ENCODE measurements around the gene ANKS1B. TPM values are rescaled to one million over a fixed set of nuclear protein-coding genes. Genes with fewer than 3 reads are reported as not detected.

The ANKS1B gene
- total and polyA plus RNA-seq, 10 of the 15 experiments (the other 5 are each of a cell fraction or from before 2014, with no cell fraction given), result 0.16 to 1.3 (median 0.82) TPM; not detected in 7

GRCh38 chr12:99852666-99853065, 132.1 kb downstream of the ANKS1B start:
- Histone ChIP-seq H3K9ac (ENCODE audit: control insufficient read depth, insufficient read depth, low read length) (no peak overlapping the region), H3K36me3 (ENCODE audit: control insufficient read depth in 2 of 2, insufficient read depth in 2 of 2, low read length in 1 of 2) (no peaks in the 10 kb centered on the region), H3K4me3 (no peak overlapping the region), H3K4me2 (ENCODE audit: control insufficient read depth, insufficient read depth) (no peak overlapping the region), H3K27ac (ENCODE audit: control insufficient read depth, insufficient read depth) (no peak overlapping the region), H3K27me3 (replicated peaks in 1 of 2; ENCODE audit: control insufficient read depth in 2 of 2, insufficient read depth in 2 of 2, low read length in 1 of 2) (no peaks in the 10 kb centered on the region), H3K9me3 (replicated peaks; ENCODE audit: control insufficient read depth, insufficient read depth, low read length) (no peaks in the 10 kb centered on the region), H3K4me1 (ENCODE audit: control insufficient read depth, insufficient read depth, low read length) (no peaks in the 10 kb centered on the region), H4K20me1 (ENCODE audit: control insufficient read depth, insufficient read depth) (no peaks in the 10 kb centered on the region), H2AFZ (ENCODE audit: control insufficient read depth, low read depth, low read length) (no peak overlapping the region), H3K79me2 (ENCODE audit: control insufficient read depth, insufficient read depth, low read length) (no peaks in the 10 kb centered on the region)
- ATAC-seq (no peak), DNase-seq (ENCODE audit: low read depth, low spot score) (no peak), FAIRE-seq (no peak)
- in situ Hi-C loops (cut with MboI) (no loop called here), intact Hi-C loops (cut with micrococcal nuclease; ENCODE audit: unreplicated experiment) (no loop called here)
- BruUV-seq (replicated peaks), result no TSS peak
- ChIA-PET CTCF (interaction anchor here (1.2 kb wide), 1 partner anchor 700 kb away, joined by 3 read pairs; no protein-coding TSS in a partner anchor), RAD21 (ENCODE audit: unreplicated experiment) (no interaction called here), POLR2A (no interaction called here), SMC1A (ENCODE audit: uncharacterized antibody, unreplicated experiment) (interaction anchor here (1.5 kb wide), 1 partner anchor 10 kb away, joined by 4 read pairs; no protein-coding TSS in a partner anchor)
- no peak for TF ChIP-seq SIX5 (IDR thresholded peaks at IDR 0.05; ENCODE audit: low read depth, low read length, severe bottlenecking)
- TF ChIP-seq PAX8 (IDR thresholded peaks at IDR 0.05), result no peak
- TF ChIP-seq CHD4 (IDR thresholded peaks at IDR 0.05), result no peak
- TF ChIP-seq, protein P1, sequence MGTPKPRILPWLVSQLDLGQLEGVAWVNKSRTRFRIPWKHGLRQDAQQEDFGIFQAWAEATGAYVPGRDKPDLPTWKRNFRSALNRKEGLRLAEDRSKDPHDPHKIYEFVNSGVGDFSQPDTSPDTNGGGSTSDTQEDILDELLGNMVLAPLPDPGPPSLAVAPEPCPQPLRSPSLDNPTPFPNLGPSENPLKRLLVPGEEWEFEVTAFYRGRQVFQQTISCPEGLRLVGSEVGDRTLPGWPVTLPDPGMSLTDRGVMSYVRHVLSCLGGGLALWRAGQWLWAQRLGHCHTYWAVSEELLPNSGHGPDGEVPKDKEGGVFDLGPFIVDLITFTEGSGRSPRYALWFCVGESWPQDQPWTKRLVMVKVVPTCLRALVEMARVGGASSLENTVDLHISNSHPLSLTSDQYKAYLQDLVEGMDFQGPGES (IDR thresholded peaks at IDR 0.05), result no peak
- no peak for TF ChIP-seq CBX5 (IDR thresholded peaks at IDR 0.05; ENCODE audit: low read depth)
- no peak for TF ChIP-seq EZH2 (IDR thresholded peaks at IDR 0.05; ENCODE audit: borderline replicate concordance, control insufficient read depth, low read depth, low read length)
- TF ChIP-seq, protein P2, sequence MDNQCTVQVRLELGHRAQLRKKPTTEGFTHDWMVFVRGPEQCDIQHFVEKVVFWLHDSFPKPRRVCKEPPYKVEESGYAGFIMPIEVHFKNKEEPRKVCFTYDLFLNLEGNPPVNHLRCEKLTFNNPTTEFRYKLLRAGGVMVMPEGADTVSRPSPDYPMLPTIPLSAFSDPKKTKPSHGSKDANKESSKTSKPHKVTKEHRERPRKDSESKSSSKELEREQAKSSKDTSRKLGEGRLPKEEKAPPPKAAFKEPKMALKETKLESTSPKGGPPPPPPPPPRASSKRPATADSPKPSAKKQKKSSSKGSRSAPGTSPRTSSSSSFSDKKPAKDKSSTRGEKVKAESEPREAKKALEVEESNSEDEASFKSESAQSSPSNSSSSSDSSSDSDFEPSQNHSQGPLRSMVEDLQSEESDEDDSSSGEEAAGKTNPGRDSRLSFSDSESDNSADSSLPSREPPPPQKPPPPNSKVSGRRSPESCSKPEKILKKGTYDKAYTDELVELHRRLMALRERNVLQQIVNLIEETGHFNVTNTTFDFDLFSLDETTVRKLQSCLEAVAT (IDR thresholded peaks at IDR 0.05), result no peak
- TF ChIP-seq HCFC1 (IDR thresholded peaks at IDR 0.05; ENCODE audit: low read length), result no peak
- TF ChIP-seq KAT2A (conservative IDR thresholded peaks at IDR 0.05; ENCODE audit: control insufficient read depth, low read depth, low read length), result no peak
- TF ChIP-seq FOXK2 (IDR thresholded peaks at IDR 0.05), result no peak
- TF ChIP-seq, protein P3, sequence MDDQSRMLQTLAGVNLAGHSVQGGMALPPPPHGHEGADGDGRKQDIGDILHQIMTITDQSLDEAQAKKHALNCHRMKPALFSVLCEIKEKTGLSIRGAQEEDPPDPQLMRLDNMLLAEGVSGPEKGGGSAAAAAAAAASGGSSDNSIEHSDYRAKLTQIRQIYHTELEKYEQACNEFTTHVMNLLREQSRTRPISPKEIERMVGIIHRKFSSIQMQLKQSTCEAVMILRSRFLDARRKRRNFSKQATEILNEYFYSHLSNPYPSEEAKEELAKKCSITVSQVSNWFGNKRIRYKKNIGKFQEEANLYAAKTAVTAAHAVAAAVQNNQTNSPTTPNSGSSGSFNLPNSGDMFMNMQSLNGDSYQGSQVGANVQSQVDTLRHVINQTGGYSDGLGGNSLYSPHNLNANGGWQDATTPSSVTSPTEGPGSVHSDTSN (IDR thresholded peaks at IDR 0.05; ENCODE audit: insufficient replicate concordance, low read depth, low read length), result no peak
- TF ChIP-seq HDAC6 (IDR thresholded peaks at IDR 0.05; ENCODE audit: unreplicated experiment), result no peak
- no peak for TF ChIP-seq BCL11A (IDR thresholded peaks at IDR 0.05; ENCODE audit: low read depth, low read length)
- no peak for TF ChIP-seq EED (IDR thresholded peaks at IDR 0.05; ENCODE audit: low read depth)
- TF ChIP-seq SMAD1 (IDR thresholded peaks at IDR 0.05; ENCODE audit: low read depth, partially characterized antibody), result no peak
- 24% methylated on average over 5 of the region's 5 CpGs for WGBS (ENCODE audit: insufficient coverage, insufficient replicate concordance, low lambda C conversion rate, missing lambda C conversion rate)
